ENCODE measurements around the gene ITPKC.
"Not testable (repeated sequence)": the region's sequence is repeated elsewhere in the genome, so short reads cannot be mapped to it uniquely, and the experiment has no call there.

ITPKC gene

DNA sequence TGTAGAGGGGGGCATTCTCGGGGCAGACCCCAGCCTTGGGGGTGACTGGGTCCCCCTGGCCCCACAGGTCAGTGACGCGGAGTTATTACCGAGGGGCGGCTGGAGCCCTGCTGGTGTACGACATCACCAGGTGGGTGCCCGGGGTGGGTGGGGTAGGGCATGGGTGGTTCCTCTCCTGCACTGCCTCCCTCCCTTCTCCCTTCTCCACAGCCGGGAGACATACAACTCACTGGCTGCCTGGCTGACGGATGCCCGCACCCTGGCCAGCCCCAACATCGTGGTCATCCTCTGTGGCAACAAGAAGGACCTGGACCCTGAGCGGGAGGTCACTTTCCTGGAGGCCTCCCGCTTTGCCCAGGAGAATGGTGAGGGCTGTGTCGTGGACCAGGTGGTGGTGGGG is 66.8 kb downstream of the ITPKC start:
- TF ChIP-seq, protein P1, sequence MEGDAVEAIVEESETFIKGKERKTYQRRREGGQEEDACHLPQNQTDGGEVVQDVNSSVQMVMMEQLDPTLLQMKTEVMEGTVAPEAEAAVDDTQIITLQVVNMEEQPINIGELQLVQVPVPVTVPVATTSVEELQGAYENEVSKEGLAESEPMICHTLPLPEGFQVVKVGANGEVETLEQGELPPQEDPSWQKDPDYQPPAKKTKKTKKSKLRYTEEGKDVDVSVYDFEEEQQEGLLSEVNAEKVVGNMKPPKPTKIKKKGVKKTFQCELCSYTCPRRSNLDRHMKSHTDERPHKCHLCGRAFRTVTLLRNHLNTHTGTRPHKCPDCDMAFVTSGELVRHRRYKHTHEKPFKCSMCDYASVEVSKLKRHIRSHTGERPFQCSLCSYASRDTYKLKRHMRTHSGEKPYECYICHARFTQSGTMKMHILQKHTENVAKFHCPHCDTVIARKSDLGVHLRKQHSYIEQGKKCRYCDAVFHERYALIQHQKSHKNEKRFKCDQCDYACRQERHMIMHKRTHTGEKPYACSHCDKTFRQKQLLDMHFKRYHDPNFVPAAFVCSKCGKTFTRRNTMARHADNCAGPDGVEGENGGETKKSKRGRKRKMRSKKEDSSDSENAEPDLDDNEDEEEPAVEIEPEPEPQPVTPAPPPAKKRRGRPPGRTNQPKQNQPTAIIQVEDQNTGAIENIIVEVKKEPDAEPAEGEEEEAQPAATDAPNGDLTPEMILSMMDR (conservative IDR thresholded peaks at IDR 0.05; ENCODE audit: low read depth, low read length): no peak
- no peak overlapping the region for H3K4me3 ChIP-seq (ENCODE audit: low read length)
- no peak for DNase-seq (ENCODE audit: low read depth)

DNA sequence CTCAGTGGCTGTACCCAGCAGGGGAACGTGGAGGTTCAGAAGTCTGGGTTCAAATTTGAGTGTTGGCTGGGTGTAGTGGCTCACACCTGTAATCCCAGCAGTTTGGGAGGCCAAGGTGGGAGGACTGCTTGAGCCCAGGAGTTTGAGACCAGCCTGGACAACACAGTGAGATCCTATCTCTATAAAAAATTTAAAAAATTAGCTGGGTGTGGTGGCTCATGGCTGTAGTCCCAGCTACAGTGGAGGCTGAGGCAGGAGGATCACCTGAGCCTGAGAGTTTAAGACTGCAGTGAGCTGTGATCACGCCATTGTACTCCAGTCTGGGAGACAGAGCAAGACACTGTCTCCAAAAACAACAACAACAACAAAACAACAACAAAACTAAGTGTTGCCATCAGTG is 67.2 kb downstream of the ITPKC start:
- not testable (repeated sequence) for H3K4me3 ChIP-seq (ENCODE audit: low read length); DNase-seq (ENCODE audit: low read depth)

DNA sequence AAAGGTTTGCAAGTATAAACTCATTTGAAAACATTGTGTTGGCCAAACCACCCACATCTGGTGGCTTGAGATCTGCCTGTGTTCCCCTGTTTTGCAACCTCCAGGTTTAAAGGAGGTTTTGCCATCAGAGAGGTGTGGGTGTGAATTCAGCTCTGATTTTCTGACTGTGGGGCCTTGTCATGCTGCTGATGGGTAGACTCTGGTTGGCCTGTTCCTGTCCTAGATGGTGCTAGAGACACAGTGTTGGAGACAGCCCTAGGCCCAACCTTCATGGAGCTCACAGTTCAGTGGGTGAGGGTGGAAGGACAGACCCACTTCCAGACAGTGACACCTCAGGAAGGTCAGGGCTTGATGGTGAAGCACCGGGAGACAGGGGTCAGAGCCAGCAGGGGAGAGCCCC is 68.6 kb downstream of the ITPKC start:
- DNase-seq (ENCODE audit: low read depth): no peak
- H3K4me3 ChIP-seq (ENCODE audit: low read length): no peak overlapping the region
- TF ChIP-seq, protein P1 (conservative IDR thresholded peaks at IDR 0.05; ENCODE audit: low read depth, low read length): no peak

DNA sequence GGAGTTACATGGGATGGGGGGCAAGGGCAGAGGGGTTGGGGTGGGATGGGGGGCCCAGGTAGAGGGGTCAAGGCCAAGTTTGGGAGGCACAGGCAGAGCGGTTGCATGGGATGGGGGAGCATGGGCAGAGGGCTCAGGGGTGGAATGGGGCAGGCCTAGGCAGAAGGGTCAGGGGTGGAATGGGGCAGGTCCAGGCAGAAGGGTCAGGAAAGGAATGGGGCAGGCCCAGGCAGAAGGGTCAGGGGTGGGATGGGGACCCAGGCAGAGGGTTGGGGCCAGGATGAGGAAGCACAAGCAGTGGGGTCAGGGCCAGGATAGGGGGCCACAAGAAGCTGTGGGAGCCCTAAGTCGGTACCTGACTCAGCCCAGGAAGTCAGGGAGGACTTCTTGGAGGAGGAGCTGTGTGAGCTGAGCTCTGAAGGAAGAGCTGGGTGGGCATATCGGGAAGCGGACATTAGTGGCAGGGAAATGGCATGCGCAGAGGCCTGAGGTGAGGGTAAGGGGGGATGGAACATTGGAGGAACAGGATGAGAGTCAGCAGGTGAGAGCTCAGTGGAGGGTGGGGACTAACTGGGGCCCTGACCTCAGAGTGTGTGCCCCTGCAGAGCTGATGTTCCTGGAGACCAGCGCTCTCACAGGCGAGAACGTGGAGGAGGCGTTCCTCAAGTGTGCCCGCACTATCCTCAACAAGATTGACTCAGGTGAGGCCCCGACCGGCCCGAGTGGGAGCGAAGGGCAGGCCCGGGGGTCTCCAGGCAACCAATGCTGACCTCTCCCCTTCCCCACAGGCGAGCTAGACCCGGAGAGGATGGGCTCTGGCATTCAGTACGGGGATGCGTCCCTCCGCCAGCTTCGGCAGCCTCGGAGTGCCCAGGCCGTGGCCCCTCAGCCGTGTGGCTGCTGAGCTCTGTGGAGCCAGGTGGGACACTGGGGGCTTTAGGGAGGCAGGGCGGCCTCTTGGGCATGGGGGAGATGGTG is 69.4 kb downstream of the ITPKC start:
- H3K4me3 ChIP-seq (ENCODE audit: low read length): no peak overlapping the region
- TF ChIP-seq, protein P1 (conservative IDR thresholded peaks at IDR 0.05; ENCODE audit: low read depth, low read length): no peak
- no peak for DNase-seq (ENCODE audit: low read depth)
